Uterus (tissue), 2 donors: ENCODE results near the gene NLN.

Experiments
- POLR2A ChIP-seq, 2 donors: fragments of 450-650 bp; IDR thresholded peaks; one replicate each; pipeline ENCODE4 v1.6.1; 2016; ENCODE audit warnings: antibody characterized with exemption in 2 of 2, mild to moderate bottlenecking in 1 of 2, moderate library complexity in 1 of 2
- TF ChIP-seq, protein P1 (sequence below), 4 experiments: fragments of 200-600 bp in 2 of 4; fragments of 450-650 bp in 2 of 4; sonication (generic) in 2 of 4; IDR thresholded peaks; one replicate each; pipeline ENCODE4 v1.5.1; 2016 to 2019; ENCODE audit warnings: antibody characterized with exemption in 4 of 4, mild to moderate bottlenecking in 2 of 4, moderate library complexity in 1 of 4

DNA sequence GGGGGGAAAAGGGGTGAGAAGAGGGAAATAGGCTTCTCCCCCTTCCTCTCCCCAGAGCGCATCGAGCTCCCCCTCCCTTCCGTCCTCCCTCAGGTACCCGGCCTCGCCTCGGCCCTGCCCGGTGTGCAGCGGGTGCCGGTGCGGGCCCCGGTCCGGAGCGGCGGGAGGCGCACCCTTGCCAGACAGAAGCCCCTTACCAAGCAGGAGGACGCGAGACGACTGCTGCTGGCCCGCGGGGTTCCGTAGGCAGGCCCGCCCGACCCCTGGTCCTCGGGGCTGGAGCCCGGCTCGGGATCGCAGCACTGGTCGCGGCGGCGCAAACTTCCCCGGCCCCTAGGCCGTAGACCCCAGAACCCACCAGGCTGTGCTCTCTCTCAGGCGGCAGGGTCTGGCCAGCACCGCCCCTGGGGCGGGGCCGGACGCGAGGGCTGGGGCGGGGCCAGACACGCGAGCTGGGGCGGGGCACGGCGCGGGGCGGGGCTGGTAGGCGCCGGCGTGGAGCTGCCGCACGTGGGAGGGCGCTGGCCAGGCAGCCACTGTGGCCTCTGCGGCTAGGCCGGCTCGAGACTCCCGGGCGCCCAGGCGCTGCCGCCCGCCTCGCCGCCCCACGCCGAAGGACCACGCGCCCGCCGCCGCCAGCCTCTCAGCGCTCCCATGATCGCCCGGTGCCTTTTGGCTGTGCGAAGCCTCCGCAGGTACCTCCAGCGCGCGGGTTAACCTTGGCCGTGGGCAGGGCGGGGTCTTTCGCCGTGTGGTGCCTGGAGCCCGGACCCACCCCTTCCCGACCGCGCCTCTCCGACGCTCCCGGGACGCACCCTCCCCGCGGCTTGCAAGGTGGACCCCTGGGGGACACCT, at the start of gene NLN, which contains the start of gene SGTB:
- TF ChIP-seq POLR2A (IDR thresholded peaks at IDR 0.05): peak; percentile 11 to 59
- TF ChIP-seq, protein P1, sequence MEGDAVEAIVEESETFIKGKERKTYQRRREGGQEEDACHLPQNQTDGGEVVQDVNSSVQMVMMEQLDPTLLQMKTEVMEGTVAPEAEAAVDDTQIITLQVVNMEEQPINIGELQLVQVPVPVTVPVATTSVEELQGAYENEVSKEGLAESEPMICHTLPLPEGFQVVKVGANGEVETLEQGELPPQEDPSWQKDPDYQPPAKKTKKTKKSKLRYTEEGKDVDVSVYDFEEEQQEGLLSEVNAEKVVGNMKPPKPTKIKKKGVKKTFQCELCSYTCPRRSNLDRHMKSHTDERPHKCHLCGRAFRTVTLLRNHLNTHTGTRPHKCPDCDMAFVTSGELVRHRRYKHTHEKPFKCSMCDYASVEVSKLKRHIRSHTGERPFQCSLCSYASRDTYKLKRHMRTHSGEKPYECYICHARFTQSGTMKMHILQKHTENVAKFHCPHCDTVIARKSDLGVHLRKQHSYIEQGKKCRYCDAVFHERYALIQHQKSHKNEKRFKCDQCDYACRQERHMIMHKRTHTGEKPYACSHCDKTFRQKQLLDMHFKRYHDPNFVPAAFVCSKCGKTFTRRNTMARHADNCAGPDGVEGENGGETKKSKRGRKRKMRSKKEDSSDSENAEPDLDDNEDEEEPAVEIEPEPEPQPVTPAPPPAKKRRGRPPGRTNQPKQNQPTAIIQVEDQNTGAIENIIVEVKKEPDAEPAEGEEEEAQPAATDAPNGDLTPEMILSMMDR (IDR thresholded peaks at IDR 0.05): no peak
